HG03039 (cell line): ENCODE data around the gene KCND3.

Source experiments
- ATAC-seq: cut with Tn5 transposase; IDR thresholded peaks from one replicate; pipeline ENCODE4 v1.9.1; 2021; ENCODE audit warnings: mild to moderate bottlenecking, moderate library complexity; ENCODE audit not compliant: unreplicated experiment

The KCND3 gene

DNA sequence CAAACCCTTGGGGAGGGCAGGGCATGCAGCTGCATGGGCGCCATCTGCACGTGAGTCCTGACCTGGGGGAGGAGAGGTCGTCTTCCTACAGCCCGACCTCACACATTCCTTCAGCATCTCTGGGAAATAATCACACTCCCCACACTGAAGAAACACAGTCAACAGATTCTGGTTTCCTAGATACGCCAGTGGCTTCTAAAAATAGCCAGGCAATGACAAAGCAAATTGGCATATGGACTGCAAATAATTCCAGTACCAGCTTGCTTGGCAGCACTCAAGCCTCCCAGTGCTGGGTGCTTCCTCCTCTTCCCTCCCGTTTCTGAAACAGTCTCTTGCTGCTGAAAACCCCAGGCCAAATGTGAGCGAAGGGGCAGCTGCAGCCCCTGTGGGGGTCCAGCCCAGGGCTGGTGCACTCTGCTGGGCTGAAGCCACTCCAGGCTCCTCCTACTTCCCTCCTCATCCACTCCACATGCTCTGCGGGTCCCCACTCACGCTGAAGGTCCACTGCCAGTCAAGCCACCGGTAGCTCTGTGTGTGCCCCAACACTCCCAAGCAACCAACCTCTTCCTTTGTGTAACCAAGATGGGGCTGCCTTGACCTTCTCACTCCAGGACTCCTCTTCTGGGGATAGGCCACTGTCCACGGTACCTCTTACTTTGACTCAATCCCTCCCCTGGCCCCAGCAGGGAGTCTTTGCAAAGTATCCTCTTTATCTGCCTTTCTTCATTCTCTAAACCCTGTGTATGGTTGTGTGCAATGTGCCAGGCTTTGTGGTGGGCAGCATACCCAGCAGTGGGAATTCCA lies 69.0 kb downstream of the KCND3 start:
- no peak for ATAC-seq

- ATAC-seq = no peak
Measured at GRCh38 chr1:111911776-111912515, 77.5 kb downstream of the KCND3 start.

DNA sequence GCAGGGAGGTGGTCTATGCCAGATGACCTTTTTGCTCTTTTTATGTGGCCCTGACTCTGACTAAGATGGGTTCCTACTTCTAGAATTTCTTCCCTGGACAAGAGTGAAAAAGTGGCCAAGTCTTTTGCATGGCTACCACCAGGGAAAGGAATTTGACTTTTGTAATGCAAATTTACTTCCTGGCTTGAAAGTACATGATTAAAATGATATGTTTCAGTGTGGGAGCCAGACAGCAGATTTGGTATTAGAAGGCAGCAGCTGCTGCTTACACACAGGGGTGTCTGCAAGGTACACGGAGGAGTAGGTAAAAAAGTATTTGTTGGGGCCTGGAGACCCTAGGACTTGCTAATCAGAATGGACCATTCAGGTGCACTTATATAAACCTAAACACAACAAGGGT lies 78.4 kb downstream of the KCND3 start:
- no peak for ATAC-seq

- no peak for ATAC-seq
Measured at GRCh38 chr1:111909030-111909429, 80.4 kb downstream of the KCND3 start.

DNA sequence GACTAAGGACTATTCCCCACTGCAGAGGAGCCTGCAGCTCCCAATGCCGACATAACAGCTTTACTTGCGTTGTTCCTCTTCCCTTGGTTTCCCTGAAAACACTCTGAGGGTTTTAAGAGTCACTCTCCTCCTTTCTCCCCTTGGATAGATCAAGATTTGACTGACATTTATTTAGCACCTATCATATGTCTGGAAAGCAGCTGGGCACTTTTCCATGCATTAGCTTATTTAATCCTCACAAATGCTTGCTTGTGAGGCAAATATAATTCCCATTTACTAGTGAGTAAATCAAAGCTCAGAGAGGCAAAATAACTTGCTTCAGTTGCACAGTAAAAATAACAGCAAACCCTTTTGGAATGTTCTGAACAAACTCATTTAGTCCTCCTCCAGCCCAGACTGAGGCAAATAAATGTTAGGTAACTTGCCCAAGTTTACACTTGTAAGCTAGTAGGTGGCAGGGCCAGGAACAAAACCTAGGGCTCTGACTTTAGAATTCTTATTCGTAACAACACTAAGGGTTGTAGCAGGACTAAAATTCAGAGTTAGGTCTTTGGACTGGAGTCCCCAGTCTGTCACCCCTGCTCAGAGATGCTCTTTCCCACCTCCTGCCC lies 81.4 kb downstream of the KCND3 start:
- ATAC-seq = no peak

DNA sequence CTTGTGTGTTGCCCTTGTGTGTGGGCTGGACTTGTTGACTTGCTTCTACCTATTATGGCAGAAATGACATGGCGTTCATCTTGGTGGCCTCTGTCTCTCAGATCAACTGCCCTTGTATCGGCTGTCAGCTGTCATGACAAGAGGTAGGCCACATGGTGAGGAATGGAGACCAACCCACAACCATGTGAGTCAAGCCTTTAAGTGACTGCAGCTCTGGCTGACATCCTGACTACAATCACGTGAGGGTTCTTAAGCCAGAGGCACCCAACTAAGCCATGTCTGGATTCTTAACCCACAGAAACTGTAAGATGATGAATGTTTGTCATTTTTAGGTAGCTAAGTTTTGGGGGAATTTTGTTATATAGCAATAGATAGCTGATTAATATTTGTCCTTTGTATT lies 82.1 kb downstream of the KCND3 start:
- ATAC-seq = no peak

DNA sequence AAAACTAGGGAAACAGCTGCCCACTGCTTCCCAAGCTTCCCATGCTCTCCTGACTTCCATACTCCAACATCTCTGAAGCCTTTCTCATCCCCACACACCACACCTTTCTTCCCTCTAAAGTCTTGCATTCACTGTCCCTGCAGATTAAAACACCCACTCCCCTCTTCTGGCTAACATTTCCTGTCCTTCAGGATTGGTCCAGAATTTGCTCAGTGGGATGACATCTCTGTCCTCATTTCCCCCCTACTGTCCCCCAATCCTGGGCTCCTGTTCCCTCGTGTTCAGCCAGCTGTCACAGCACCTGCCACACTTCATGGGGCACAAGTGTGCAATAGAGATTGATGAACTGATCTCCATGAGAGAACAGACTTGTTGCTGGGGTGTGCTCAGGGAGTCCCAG lies 82.7 kb downstream of the KCND3 start:
- ATAC-seq = no peak

GRCh38 chr1:111906111-111906510 lies 83.4 kb downstream of the KCND3 start:
- no peak for ATAC-seq

GRCh38 chr1:111904478-111905218 lies 84.8 kb downstream of the KCND3 start:
- no peak for ATAC-seq

- ATAC-seq = no peak
Measured at GRCh38 chr1:111903871-111904449, 85.5 kb downstream of the KCND3 start.

DNA sequence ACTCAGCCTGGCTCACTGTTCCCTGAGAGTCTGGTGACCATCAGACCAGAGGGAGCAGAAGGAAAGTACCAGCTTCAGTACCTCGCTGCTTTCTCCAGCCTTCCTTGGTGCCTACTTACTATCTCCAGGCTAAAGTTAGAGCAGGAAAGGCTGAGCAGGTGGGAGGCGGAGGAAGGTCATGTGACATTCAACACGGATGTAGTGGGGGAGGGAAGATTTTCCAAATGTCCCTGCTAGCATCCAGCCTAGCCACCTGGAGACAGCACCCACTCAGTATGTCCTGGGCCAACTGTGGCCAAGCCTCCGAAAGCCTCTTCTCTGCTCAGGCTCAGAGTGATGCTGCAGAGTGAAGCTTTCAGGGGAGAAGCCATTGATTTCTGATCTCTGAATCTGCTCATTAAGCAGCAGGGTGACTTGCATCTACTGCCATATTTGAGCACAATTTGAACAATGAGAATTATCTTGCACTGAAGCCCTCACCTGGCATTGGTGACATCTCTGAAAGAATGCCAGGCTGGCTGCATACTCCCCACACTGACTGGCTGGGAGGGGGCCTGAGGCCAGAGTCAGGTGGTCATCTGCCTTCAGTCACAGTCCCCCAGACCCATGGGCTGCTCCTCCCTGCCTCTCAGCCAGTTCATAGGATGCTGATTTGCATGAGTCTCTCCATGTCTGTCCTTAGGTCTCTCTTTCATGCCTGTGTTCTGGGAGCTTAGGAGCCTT lies 86.2 kb downstream of the KCND3 start:
- ATAC-seq = no peak

DNA sequence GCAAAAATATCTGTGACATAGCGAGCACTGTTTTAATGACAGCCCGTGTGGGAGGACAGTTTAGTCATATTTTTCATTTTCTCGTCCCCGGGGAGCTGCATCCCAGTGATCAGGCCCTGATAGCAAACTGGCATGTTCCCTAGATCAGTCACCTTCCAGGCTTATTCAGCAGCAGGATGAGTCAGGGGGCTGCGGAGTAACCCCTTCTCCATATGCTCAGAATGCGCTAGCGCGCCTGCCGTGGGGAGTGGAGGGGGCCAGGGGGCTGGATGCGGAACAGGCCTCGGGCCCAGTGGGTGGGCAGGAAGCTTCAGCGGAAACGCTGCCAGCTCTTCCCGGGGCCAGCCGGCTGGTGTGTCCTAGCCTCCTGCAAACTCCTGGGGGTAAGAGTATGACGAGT lies 94.0 kb downstream of the KCND3 start:
- ATAC-seq = no peak

- ATAC-seq = no peak
Measured at GRCh38 chr1:111895017-111895416, 94.5 kb downstream of the KCND3 start.

DNA sequence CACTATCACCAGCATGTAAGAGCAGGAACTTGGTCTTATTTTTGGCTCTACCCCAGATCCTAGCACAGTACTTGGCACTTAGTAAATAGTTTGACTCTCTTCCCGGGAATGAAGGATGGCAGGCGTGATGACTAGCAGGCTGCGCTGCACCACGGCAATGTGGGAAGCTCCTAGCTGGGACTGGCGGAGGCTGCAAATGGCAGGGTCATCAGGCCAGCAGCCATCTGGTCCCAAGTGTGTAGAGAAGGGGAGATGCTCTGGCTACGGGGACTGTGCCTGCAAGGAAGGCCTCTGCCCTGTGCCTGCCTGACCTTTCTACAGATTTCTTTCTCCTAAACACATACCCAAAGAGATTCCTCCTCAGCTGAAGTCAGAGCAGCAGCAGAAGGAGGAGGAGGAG lies 95.0 kb downstream of the KCND3 start:
- no peak for ATAC-seq

DNA sequence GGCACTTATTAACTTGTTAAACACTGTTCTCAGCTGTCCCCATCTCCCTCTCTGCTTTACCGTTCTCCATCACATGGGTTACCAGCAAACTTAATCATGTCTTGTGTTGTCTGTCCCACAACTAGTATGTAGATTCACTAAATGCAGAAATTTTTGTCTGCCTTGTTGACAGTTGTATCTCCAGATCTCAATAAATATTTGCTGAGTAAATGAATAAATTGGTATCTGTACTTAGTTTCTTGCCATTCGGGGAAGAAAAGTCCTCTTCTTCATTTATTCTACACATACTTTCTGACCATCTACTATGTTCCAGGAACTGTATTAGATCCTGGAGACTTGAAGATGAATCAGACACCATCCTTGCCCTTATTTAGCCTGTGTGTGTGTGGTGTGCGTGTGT lies 97.9 kb downstream of the KCND3 start:
- no peak for ATAC-seq

DNA sequence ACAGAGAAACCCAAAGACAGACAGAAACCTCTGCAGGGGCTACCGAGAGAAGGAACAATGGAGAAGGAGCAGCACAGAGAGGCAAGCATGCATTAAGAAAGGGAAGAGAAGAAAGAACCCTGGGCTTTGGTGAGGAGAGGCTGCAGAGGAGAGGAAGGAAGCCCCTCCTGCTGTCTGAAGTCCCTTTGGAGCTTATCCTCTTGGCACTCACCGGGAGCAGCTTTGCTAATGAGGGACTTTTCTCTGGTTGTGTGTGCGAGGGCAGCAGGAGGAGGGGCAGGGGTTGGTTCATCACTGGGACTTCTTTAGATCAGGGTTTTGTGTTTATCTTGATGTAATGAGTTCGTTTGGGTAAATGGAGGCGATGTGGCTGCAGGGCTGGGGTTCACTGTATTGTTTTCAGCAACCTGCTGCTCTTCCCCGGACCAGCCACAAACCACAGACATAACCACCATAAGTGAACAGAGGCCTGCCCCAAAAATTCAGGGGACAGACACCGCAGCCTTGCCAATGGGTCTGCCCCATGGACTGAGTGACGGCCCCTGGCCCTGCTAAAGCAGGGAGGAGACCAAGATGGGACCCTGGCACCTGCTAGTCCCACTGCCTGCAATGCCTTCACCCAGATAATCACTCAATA lies 100.6 kb downstream of the KCND3 start:
- ATAC-seq = no peak

GRCh38 chr1:111887875-111888274 lies 101.6 kb downstream of the KCND3 start:
- ATAC-seq = no peak

DNA sequence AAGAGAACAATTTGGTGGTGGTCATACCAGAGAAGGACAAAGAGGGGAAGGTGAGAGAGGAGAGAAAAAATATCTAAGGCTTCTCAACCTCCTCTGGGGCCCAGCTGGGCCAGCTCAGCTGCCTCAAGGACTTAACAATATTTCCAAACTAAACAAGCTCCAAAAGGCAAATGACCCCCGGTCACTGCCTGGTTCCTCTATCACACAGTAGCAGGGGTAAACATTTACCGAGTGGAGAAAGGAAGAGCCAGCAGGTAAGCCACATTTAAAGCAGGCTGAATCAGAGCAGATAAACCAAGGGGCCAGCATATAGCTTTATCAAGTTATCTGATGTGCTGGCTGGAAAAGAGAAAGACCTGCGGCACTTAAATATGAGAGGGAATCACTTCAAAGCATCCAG lies 102.1 kb downstream of the KCND3 start:
- no peak for ATAC-seq

- no peak for ATAC-seq
Measured at GRCh38 chr1:111886741-111887140, 102.7 kb downstream of the KCND3 start.
